ENCODE measurements around the gene TPM1. TPM values are rescaled to one million over a fixed set of nuclear protein-coding genes. Genes with fewer than 3 reads are reported as not detected.

TPM1 gene
- total RNA-seq, 1 experiment from 2014 or later, result 22.5 TPM

GRCh38 chr15:63008333-63009049 is 34.1 kb upstream of the TPM1 start:
- Histone ChIP-seq H4K20me1 (ENCODE audit: insufficient read depth) (no peaks in the 10 kb centered on the region), H3K79me2 (ENCODE audit: insufficient read depth, low read length) (no peaks in the 10 kb centered on the region), H3K27me3 (ENCODE audit: insufficient read depth, low read length) (no peaks in the 10 kb centered on the region), H3K9ac (ENCODE audit: low read length) (no peak overlapping the region), H3K4me1 (ENCODE audit: control insufficient read depth in 1 of 2, insufficient read depth in 2 of 2, low read length in 2 of 2) (peaks cover 7 to 8% of the 10 kb centered on the region in 2 experiments), H2AFZ (ENCODE audit: low read depth, low read length, poor library complexity, severe bottlenecking) (no peak overlapping the region), H3K36me3 (ENCODE audit: control insufficient read depth in 1 of 2, insufficient read depth in 2 of 2, low read length in 2 of 2) (no peaks in the 10 kb centered on the region), H3K9me2 (ENCODE audit: insufficient read depth) (no peaks in the 10 kb centered on the region), H3K4me3 (replicated peaks in 1 of 2; ENCODE audit: low read depth in 1 of 2, low read length in 2 of 2) (no peak overlapping the region), H3K9me3 (ENCODE audit: control insufficient read depth in 1 of 2, insufficient read depth in 1 of 2, low read depth in 1 of 2, low read length in 2 of 2) (no peaks in the 10 kb centered on the region), H3K4me2 (ENCODE audit: low read length) (no peak overlapping the region), H3K27ac (ENCODE audit: low read depth, low read length) (no peak overlapping the region)
- POLR2A ChIA-PET, result no interaction called here
- intact Hi-C loops (cut with micrococcal nuclease), result no loop called here
- TF ChIP-seq CBX3 (IDR thresholded peaks at IDR 0.05; ENCODE audit: low read depth), result no peak
- no peak for TF ChIP-seq CEBPB (IDR thresholded peaks at IDR 0.05; ENCODE audit: low read depth)
- TF ChIP-seq ELF1 (IDR thresholded peaks at IDR 0.05; ENCODE audit: borderline replicate concordance, low read depth), result no peak
- no peak for TF ChIP-seq SIN3A (IDR thresholded peaks at IDR 0.05; ENCODE audit: low read depth)
- TF ChIP-seq JUND (IDR thresholded peaks at IDR 0.05), result no peak
- no peak for TF ChIP-seq ZBTB33 (IDR thresholded peaks at IDR 0.05; ENCODE audit: extremely low read depth, insufficient replicate concordance, low read length)
- TF ChIP-seq TCF7L2 (IDR thresholded peaks at IDR 0.05; ENCODE audit: borderline replicate concordance, extremely low read depth, insufficient read depth, insufficient read length), result no peak
- TF ChIP-seq CTCF (IDR thresholded peaks at IDR 0.05 in 2 of 3, conservative IDR thresholded peaks at IDR 0.05 in 1 of 3; ENCODE audit: borderline replicate concordance in 1 of 3, insufficient read depth in 1 of 3, low read depth in 2 of 3, low read length in 2 of 3), result no peak
- no peak for TF ChIP-seq SRF (IDR thresholded peaks at IDR 0.05; ENCODE audit: low read depth)
- TF ChIP-seq YY1 (IDR thresholded peaks at IDR 0.05; ENCODE audit: extremely low read depth, insufficient replicate concordance, low read depth, low read length), result no peak
- TF ChIP-seq RAD21 (IDR thresholded peaks at IDR 0.05; ENCODE audit: low read depth), result no peak
- TF ChIP-seq EGR1 (IDR thresholded peaks at IDR 0.05; ENCODE audit: low read depth), result no peak
- TF ChIP-seq MAX (IDR thresholded peaks at IDR 0.05), result no peak
- TF ChIP-seq EZH2phosphoT487 (IDR thresholded peaks at IDR 0.05; ENCODE audit: borderline replicate concordance), result no peak
- no peak for TF ChIP-seq ATF3 (IDR thresholded peaks at IDR 0.05)
- no peak for TF ChIP-seq FOSL1 (IDR thresholded peaks at IDR 0.05; ENCODE audit: low read depth)
- TF ChIP-seq POLR2AphosphoS5 (IDR thresholded peaks at IDR 0.05; ENCODE audit: low read depth, low read length), result no peak
- TF ChIP-seq ZFX (IDR thresholded peaks at IDR 0.05), result no peak
- RAD21 ChIA-PET (ENCODE audit: low non-redundant PET in 1 of 2, low total read pairs in 2 of 2, uncharacterized antibody in 2 of 2, unreplicated experiment in 2 of 2), result no interaction called here
- DNase-seq (ENCODE audit: low read depth, low spot score) (no peak), ATAC-seq (no peak)
- no TSS peak for BruUV-seq (replicated peaks)
- CTCF ChIA-PET, result interaction anchor here (0.9 kb wide), 1 partner anchor 11 kb away, joined by 3 read pairs; no protein-coding TSS in a partner anchor

All from HCT116 (cell line).